ENCODE measurements around the gene DBR1.

Gene DBR1

DNA sequence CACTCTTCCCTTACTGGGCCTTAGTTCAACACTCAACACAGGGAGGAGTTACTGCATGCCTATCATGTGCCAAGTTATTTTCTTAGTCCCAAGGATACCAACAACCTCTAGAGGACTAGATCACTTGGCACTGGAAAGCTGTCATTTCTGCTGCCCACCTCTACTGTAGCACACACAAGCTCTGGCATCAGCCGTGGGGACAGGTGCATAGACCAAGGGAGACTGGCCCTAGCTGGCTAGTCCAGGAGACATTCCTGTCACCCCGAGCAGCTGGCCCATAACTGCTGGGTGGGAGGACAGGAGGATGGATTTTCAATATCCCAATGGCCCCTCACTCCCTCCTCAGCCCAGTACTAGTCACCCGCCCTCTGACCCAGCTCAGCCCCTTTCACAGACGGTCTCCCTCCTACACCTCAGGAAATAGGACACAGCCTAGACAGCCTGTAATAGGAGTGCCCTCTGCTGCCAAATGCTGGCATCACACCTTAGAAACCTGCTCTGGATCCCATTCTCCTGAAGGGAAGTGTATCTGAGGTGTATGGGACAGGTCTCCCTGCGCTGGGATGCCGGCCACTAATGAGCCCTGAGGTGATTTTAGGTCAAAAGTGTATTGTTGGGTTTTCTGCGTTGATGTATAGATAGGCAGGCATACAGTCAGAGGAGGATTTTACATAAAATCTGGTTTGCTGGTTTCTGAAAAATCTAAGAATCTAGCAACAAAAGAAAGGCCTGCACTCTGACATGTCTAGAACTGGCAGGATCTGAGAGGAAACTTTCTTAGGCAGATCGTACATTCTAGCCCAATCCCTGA is 55.9 kb downstream of the DBR1 start:
- Histone ChIP-seq H3K27ac (ENCODE audit: extremely low read depth, low read depth, low read length) (no peak overlapping the region), H3K4me1 (ENCODE audit: control insufficient read depth, insufficient read depth, low read length) (no peaks in the 10 kb centered on the region), H3K4me3 (ENCODE audit: low read depth, low read length) (no peak overlapping the region), H3K36me3 (ENCODE audit: control insufficient read depth in 2 of 2, insufficient read depth in 1 of 2, low read length in 2 of 2) (no peaks in the 10 kb centered on the region), H3K9me3 (ENCODE audit: control insufficient read depth, insufficient read depth, low read depth, low read length) (no peaks in the 10 kb centered on the region)
- POLR2A ChIA-PET = interaction anchor here (0.6 kb wide), 1 partner anchor 146 kb away, joined by 4 read pairs; no protein-coding TSS in a partner anchor
- CTCF ChIA-PET = interaction anchor here (0.5 to 3.0 kb wide), 28 partner anchors 11 to 1812 kb away, joined by 3 to 63 read pairs (median 4); no protein-coding TSS in a partner anchor
- TF ChIP-seq GLI4 (tag by site-specific recombination; IDR thresholded peaks at IDR 0.05) = no peak
- TF ChIP-seq, protein P1, sequence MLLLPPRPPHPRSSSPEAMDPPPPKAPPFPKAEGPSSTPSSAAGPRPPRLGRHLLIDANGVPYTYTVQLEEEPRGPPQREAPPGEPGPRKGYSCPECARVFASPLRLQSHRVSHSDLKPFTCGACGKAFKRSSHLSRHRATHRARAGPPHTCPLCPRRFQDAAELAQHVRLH (tag by site-specific recombination; IDR thresholded peaks at IDR 0.05) = no peak
- TF ChIP-seq, protein P2, sequence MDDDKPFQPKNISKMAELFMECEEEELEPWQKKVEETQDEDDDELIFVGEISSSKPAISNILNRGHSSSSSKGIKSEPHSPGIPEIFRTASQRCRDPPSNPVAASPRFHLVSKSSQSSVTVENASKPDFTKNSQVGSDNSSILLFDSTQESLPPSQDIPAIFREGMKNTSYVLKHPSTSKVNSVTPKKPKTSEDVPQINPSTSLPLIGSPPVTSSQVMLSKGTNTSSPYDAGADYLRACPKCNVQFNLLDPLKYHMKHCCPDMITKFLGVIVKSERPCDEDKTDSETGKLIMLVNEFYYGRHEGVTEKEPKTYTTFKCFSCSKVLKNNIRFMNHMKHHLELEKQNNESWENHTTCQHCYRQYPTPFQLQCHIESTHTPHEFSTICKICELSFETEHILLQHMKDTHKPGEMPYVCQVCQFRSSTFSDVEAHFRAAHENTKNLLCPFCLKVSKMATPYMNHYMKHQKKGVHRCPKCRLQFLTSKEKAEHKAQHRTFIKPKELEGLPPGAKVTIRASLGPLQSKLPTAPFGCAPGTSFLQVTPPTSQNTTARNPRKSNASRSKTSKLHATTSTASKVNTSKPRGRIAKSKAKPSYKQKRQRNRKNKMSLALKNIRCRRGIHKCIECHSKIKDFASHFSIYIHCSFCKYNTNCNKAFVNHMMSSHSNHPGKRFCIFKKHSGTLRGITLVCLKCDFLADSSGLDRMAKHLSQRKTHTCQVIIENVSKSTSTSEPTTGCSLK (tag by site-specific recombination; IDR thresholded peaks at IDR 0.05) = no peak
- TF ChIP-seq ZNF596 (tag by site-specific recombination; IDR thresholded peaks at IDR 0.05) = no peak
- peak; percentile 43; the same call in 1 of the 2 replicates for TF ChIP-seq IKZF3 (tag by site-specific recombination; IDR thresholded peaks at IDR 0.05)
- no peak for TF ChIP-seq ZNF221 (tag by site-specific recombination; IDR thresholded peaks at IDR 0.05; ENCODE audit: borderline replicate concordance)
- 0 out of 2 replicates have a peak, but pooled peaks have one; percentile 8 for TF ChIP-seq KLF10 (tag by site-specific recombination; IDR thresholded peaks at IDR 0.05)
- TF ChIP-seq EGR2 (tag by site-specific recombination; IDR thresholded peaks at IDR 0.05; ENCODE audit: low read depth) = no peak
- 0 out of 2 replicates have a peak, but pooled peaks have one; percentile 13 for TF ChIP-seq ZNF600 (tag by site-specific recombination; IDR thresholded peaks at IDR 0.05)
- 0 out of 2 replicates have a peak, but pooled peaks have one; percentile 34 for TF ChIP-seq ZBTB8A (tag by site-specific recombination; IDR thresholded peaks at IDR 0.05)
- TF ChIP-seq ZNF791 (tag by site-specific recombination; IDR thresholded peaks at IDR 0.05) = no peak
- TF ChIP-seq, protein P3, sequence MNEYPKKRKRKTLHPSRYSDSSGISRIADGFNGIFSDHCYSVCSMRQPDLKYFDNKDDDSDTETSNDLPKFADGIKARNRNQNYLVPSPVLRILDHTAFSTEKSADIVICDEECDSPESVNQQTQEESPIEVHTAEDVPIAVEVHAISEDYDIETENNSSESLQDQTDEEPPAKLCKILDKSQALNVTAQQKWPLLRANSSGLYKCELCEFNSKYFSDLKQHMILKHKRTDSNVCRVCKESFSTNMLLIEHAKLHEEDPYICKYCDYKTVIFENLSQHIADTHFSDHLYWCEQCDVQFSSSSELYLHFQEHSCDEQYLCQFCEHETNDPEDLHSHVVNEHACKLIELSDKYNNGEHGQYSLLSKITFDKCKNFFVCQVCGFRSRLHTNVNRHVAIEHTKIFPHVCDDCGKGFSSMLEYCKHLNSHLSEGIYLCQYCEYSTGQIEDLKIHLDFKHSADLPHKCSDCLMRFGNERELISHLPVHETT (tag by site-specific recombination; IDR thresholded peaks at IDR 0.05) = no peak
- no peak for TF ChIP-seq ZNF544 (tag by site-specific recombination; IDR thresholded peaks at IDR 0.05)
- TF ChIP-seq ZNF16 (tag by site-specific recombination; IDR thresholded peaks at IDR 0.05; ENCODE audit: low read depth) = no peak
- TF ChIP-seq ZSCAN16 (tag by site-specific recombination; IDR thresholded peaks at IDR 0.05) = no peak
- TF ChIP-seq ZNF157 (tag by site-specific recombination; IDR thresholded peaks at IDR 0.05) = no peak
- TF ChIP-seq ZNF560 (tag by site-specific recombination; IDR thresholded peaks at IDR 0.05; ENCODE audit: borderline replicate concordance) = no peak
- no peak for TF ChIP-seq ZNF626 (tag by site-specific recombination; IDR thresholded peaks at IDR 0.05)
- no peak for TF ChIP-seq ZNF571 (tag by site-specific recombination; IDR thresholded peaks at IDR 0.05)
- TF ChIP-seq ZNF664 (tag by site-specific recombination; IDR thresholded peaks at IDR 0.05) = no peak
- TF ChIP-seq HOXD13 (CRISPR knock-in tag; IDR thresholded peaks at IDR 0.05; ENCODE audit: borderline replicate concordance) = no peak
- TF ChIP-seq, protein P4, sequence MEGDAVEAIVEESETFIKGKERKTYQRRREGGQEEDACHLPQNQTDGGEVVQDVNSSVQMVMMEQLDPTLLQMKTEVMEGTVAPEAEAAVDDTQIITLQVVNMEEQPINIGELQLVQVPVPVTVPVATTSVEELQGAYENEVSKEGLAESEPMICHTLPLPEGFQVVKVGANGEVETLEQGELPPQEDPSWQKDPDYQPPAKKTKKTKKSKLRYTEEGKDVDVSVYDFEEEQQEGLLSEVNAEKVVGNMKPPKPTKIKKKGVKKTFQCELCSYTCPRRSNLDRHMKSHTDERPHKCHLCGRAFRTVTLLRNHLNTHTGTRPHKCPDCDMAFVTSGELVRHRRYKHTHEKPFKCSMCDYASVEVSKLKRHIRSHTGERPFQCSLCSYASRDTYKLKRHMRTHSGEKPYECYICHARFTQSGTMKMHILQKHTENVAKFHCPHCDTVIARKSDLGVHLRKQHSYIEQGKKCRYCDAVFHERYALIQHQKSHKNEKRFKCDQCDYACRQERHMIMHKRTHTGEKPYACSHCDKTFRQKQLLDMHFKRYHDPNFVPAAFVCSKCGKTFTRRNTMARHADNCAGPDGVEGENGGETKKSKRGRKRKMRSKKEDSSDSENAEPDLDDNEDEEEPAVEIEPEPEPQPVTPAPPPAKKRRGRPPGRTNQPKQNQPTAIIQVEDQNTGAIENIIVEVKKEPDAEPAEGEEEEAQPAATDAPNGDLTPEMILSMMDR (tag by site-specific recombination; IDR thresholded peaks at IDR 0.05) = peak; percentile 42
- TF ChIP-seq, protein P5, sequence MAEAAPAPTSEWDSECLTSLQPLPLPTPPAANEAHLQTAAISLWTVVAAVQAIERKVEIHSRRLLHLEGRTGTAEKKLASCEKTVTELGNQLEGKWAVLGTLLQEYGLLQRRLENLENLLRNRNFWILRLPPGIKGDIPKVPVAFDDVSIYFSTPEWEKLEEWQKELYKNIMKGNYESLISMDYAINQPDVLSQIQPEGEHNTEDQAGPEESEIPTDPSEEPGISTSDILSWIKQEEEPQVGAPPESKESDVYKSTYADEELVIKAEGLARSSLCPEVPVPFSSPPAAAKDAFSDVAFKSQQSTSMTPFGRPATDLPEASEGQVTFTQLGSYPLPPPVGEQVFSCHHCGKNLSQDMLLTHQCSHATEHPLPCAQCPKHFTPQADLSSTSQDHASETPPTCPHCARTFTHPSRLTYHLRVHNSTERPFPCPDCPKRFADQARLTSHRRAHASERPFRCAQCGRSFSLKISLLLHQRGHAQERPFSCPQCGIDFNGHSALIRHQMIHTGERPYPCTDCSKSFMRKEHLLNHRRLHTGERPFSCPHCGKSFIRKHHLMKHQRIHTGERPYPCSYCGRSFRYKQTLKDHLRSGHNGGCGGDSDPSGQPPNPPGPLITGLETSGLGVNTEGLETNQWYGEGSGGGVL (tag by site-specific recombination; IDR thresholded peaks at IDR 0.05) = no peak
- TF ChIP-seq ZNF585B (tag by site-specific recombination; IDR thresholded peaks at IDR 0.05) = no peak
- TF ChIP-seq ZNF501 (tag by site-specific recombination; IDR thresholded peaks at IDR 0.05) = no peak
- no peak for TF ChIP-seq ZNF239 (tag by site-specific recombination; IDR thresholded peaks at IDR 0.05)
- TF ChIP-seq ZSCAN30 (tag by site-specific recombination; IDR thresholded peaks at IDR 0.05) = no peak
- TF ChIP-seq, protein P6, sequence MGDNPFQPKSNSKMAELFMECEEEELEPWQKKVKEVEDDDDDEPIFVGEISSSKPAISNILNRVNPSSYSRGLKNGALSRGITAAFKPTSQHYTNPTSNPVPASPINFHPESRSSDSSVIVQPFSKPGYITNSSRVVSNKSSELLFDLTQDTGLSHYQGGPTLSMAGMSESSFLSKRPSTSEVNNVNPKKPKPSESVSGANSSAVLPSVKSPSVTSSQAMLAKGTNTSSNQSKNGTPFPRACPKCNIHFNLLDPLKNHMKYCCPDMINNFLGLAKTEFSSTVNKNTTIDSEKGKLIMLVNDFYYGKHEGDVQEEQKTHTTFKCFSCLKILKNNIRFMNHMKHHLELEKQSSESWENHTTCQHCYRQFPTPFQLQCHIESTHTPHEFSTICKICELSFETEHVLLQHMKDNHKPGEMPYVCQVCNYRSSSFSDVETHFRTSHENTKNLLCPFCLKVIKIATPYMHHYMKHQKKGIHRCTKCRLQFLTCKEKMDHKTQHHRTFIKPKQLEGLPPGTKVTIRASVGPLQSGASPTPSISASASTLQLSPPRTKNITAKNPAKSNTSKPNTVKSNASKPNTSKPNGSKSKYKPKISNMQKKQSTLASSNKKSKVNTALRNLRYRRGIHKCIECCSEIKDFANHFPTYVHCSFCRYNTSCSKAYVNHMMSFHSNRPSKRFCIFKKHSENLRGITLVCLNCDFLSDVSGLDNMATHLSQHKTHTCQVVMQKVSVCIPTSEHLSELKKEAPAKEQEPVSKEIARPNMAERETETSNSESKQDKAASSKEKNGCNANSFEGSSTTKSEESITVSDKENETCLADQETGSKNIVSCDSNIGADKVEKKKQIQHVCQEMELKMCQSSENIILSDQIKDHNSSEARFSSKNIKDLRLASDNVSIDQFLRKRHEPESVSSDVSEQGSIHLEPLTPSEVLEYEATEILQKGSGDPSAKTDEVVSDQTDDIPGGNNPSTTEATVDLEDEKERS (tag by site-specific recombination; IDR thresholded peaks at IDR 0.05) = no peak

Measured in HEK293 (cell line).